ENCODE data around the gene GALNT2.

The GALNT2 gene

GRCh38 chr1:230248016-230248888 lies 181.2 kb downstream of the GALNT2 start:
- DNase-seq, result no peak

GRCh38 chr1:230248889-230249270 lies 181.8 kb downstream of the GALNT2 start:
- DNase-seq, result no peak

GRCh38 chr1:230249695-230250480 lies 182.8 kb downstream of the GALNT2 start:
- no peak for DNase-seq

GRCh38 chr1:230250666-230251065 lies 183.6 kb downstream of the GALNT2 start:
- no peak for DNase-seq

GRCh38 chr1:230251644-230252191 lies 184.7 kb downstream of the GALNT2 start:
- no peak for DNase-seq

- no peak for DNase-seq
Measured at GRCh38 chr1:230253150-230253549, 186.1 kb downstream of the GALNT2 start.

GRCh38 chr1:230254265-230254664 lies 187.2 kb downstream of the GALNT2 start:
- DNase-seq, result no peak

- DNase-seq, result no peak
Measured at GRCh38 chr1:230255116-230255515, 188.1 kb downstream of the GALNT2 start.

GRCh38 chr1:230255991-230256390 lies 189.0 kb downstream of the GALNT2 start:
- DNase-seq, result no peak

- DNase-seq, result no peak
Measured at GRCh38 chr1:230256896-230257295, 189.9 kb downstream of the GALNT2 start.

GRCh38 chr1:230259621-230260020 lies 192.6 kb downstream of the GALNT2 start:
- no peak for DNase-seq

- no peak for DNase-seq
Measured at GRCh38 chr1:230260831-230261230, 193.8 kb downstream of the GALNT2 start.

- no peak for DNase-seq
Measured at GRCh38 chr1:230261928-230262650, 195.1 kb downstream of the GALNT2 start.

- no peak for DNase-seq
Measured at GRCh38 chr1:230262867-230263567, 196.0 kb downstream of the GALNT2 start.

- DNase-seq, result peak; percentile 27
Measured at GRCh38 chr1:230263568-230264195, 196.6 kb downstream of the GALNT2 start.

GRCh38 chr1:230264342-230264741 lies 197.3 kb downstream of the GALNT2 start:
- DNase-seq, result no peak

GRCh38 chr1:230265200-230266115 lies 198.4 kb downstream of the GALNT2 start:
- no peak for DNase-seq

- DNase-seq, result no peak
Measured at GRCh38 chr1:230266456-230266855, 199.4 kb downstream of the GALNT2 start.

GRCh38 chr1:230267338-230268065 lies 200.5 kb downstream of the GALNT2 start:
- DNase-seq, result no peak
